Glutamatergic neuron (in vitro differentiated cells): ENCODE measurements around the gene RPS29. TPM values are rescaled to one million over a fixed set of nuclear protein-coding genes. Genes with fewer than 3 reads are reported as not detected.

Experiments used
- DNase-seq: peaks from one replicate; pipeline ENCODE4 v3.0.0; 2022
- H3K27ac Mint-ChIP-seq: one replicate; pipeline ENCODE4 v1.8.0; 2020; ENCODE audit warnings: mild to moderate bottlenecking, mixed read lengths, inconsistent platforms; ENCODE audit not compliant: unreplicated experiment
- H3K27me3 Mint-ChIP-seq: one replicate; pipeline ENCODE4 v1.8.0; 2020; ENCODE audit warnings: mild to moderate bottlenecking, moderate library complexity, mixed read lengths, inconsistent platforms; ENCODE audit not compliant: unreplicated experiment
- H3K36me3 Mint-ChIP-seq: one replicate; pipeline ENCODE4 v1.8.0; 2020; ENCODE audit warnings: mild to moderate bottlenecking, mixed read lengths, inconsistent platforms; ENCODE audit not compliant: unreplicated experiment
- H3K4me1 Mint-ChIP-seq: one replicate; pipeline ENCODE4 v1.8.0; 2020; ENCODE audit warnings: mild to moderate bottlenecking, low read depth, mixed read lengths, inconsistent platforms; ENCODE audit not compliant: unreplicated experiment
- H3K4me3 Mint-ChIP-seq: one replicate; pipeline ENCODE4 v1.8.0; 2020; ENCODE audit warnings: mild to moderate bottlenecking, mixed read lengths, inconsistent platforms; ENCODE audit not compliant: unreplicated experiment
- H3K9me3 Mint-ChIP-seq: one replicate; pipeline ENCODE4 v1.8.0; 2020; ENCODE audit warnings: mild to moderate bottlenecking, moderate library complexity, mixed read lengths, inconsistent platforms; ENCODE audit not compliant: unreplicated experiment
- CTCF ChIP-seq: fragments of 200-600 bp; sonication (generic); IDR thresholded peaks from one replicate; pipeline ENCODE4 v1.5.0; 2021; ENCODE audit not compliant: partially characterized antibody, unreplicated experiment
- total RNA-seq: library from RNA; stranded (reverse); fragmentation: NEBNext Ultra II Directional; extraction: Animal tissue kit (Norgen Biotek cat#: 25700); gene quantifications from one replicate; pipeline ENCODE4 v1.2.1, GENCODE V29; 2021; ENCODE audit not compliant: unreplicated experiment

The RPS29 gene
- total RNA-seq, 1 donor from 2014 or later: 635 TPM

GRCh38 chr14:49623387-49623786 is 37.2 kb upstream of the RPS29 start:
- no peaks in the 10 kb centered on the region for H3K36me3 Mint-ChIP-seq
- no peak for DNase-seq
- no peak for TF ChIP-seq CTCF
- H3K9me3 Mint-ChIP-seq: peaks cover 3% of the 10 kb centered on the region
- H3K4me3 Mint-ChIP-seq: no peak overlapping the region
- peaks cover 5% of the 10 kb centered on the region for H3K4me1 Mint-ChIP-seq
- no peak overlapping the region for H3K27ac Mint-ChIP-seq
- peaks cover 3% of the 10 kb centered on the region for H3K27me3 Mint-ChIP-seq

- H3K27ac Mint-ChIP-seq: peak overlapping the region; percentile 71
- H3K36me3 Mint-ChIP-seq: no peaks in the 10 kb centered on the region
- DNase-seq: no peak
- no peak for TF ChIP-seq CTCF
- peaks cover 5% of the 10 kb centered on the region for H3K4me1 Mint-ChIP-seq
- H3K9me3 Mint-ChIP-seq: peaks cover 3% of the 10 kb centered on the region
- H3K27me3 Mint-ChIP-seq: peaks cover 3% of the 10 kb centered on the region
- H3K4me3 Mint-ChIP-seq: peak overlapping the region; percentile 89
Observed at GRCh38 chr14:49622022-49622607, 35.9 kb upstream of the RPS29 start.

- peak; percentile 86 for DNase-seq
- no peak for TF ChIP-seq CTCF
- Mint-ChIP-seq H3K27me3 (peaks cover 3% of the 10 kb centered on the region), H3K27ac (peak overlapping the region; percentile 98), H3K4me3 (peak overlapping the region; percentile 89), H3K4me1 (peaks cover 5% of the 10 kb centered on the region), H3K9me3 (peaks cover 3% of the 10 kb centered on the region), H3K36me3 (no peaks in the 10 kb centered on the region)
Observed at GRCh38 chr14:49621114-49621881, 35.1 kb upstream of the RPS29 start.

GRCh38 chr14:49620182-49621113 is 34.3 kb upstream of the RPS29 start, which contains the start of the genes MGAT2 and RPL36AL:
MGAT2 (plus strand) TSS chr14:49620799; CDS start chr14:49621269, 470 bp downstream.
RPL36AL (minus strand) TSS chr14:49620626; CDS start chr14:49619104, 1,522 bp downstream.
- peaks cover 5% of the 10 kb centered on the region for H3K4me1 Mint-ChIP-seq
- peak within 1 kb of the TSS; percentile 98 for H3K27ac Mint-ChIP-seq
- peak within 1 kb of the TSS; percentile 97 for H3K4me3 Mint-ChIP-seq
- H3K27me3 Mint-ChIP-seq: peaks cover 3% of the 10 kb centered on the region
- peak; percentile 70 for TF ChIP-seq CTCF
- peaks cover 3% of the 10 kb centered on the region for H3K9me3 Mint-ChIP-seq
- peak; percentile 99 for DNase-seq
- H3K36me3 Mint-ChIP-seq: no peaks in the 10 kb centered on the region
